ENCODE results near the gene NELL1.

GRCh38 chr11:21040630-21041029, 371.2 kb downstream of the NELL1 start:
- no peak for TF ChIP-seq CTCF (IDR thresholded peaks at IDR 0.05)
- TF ChIP-seq POLR2A (IDR thresholded peaks at IDR 0.05): no peak
- no peak for TF ChIP-seq POLR2AphosphoS5 (IDR thresholded peaks at IDR 0.05)
